CMK (cell line): ENCODE results near the gene ATP11A.
"Not testable (repeated sequence)": the region's sequence is repeated elsewhere in the genome, so short reads cannot be mapped to it uniquely, and the experiment has no call there.

Experiments
- DNase-seq: peaks from one replicate; pipeline ENCODE4 v3.0.0-alpha.2; 2010; ENCODE audit warnings: low read depth

The ATP11A gene

GRCh38 chr13:112776971-112777370, 87.1 kb downstream of the ATP11A start:
- no peak for DNase-seq

- no peak for DNase-seq
Measured at GRCh38 chr13:112777637-112778406, 88.0 kb downstream of the ATP11A start.

DNA sequence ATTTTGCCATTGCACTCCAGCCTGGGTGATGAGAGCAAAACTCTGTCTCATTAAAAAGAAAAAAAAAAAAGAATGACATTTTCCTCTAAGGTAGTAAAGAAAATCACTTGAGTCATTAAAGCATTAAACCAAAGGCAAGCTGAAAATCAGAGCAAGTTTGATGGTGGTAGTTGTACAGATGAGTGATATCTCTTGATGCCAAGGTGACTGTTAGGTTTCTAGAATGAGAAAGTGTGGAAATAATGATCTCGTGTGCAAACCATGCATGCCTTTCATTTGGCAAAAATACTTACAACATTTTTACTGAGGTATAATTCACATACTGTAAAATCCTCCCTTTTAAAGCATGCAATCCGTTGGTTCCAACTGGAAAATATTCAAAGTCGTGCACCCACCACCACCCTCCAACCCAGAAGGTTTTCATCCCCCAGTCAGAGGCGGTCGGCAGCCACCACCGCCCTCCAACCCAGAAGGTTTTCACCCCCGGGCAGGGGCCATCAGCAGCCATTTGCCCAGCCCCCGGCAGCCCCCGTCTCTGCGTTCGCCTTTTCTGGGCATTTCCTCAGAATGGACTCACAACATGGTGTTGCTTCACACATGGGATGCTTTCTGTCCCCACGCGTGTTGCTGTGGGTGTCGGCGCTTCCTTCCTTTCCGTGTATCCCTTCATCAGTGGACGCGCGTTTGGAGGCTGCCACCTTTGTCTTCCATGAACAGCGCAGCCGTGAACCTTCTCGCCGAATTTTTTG, 90.2 kb downstream of the ATP11A start:
- DNase-seq: no peak

DNA sequence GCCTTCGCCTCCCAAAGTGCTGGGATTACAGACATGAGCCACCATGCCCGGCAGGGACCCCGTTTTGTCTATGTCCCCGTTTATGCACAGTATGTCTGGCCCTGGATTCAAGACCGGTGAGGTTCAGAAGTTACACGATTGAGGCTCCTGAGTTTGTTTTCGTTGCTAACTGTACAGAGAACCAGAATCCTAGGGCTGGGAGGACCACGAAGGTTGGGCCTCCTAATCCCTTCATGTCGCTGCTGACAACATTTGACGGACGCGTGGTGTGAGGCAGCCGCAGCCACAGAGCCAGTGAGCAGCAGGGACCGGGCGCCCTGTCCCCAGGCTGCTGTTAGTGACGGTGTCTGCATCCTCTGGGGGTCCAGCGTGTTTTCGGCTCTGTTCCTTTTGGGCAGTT, 91.4 kb downstream of the ATP11A start:
- DNase-seq: no peak

- no peak for DNase-seq
Measured at GRCh38 chr13:112781881-112782361, 92.1 kb downstream of the ATP11A start.

GRCh38 chr13:112782429-112783010, 92.7 kb downstream of the ATP11A start:
- no peak for DNase-seq

GRCh38 chr13:112783135-112783977, 93.5 kb downstream of the ATP11A start:
- DNase-seq: no peak

GRCh38 chr13:112783978-112784371, 94.1 kb downstream of the ATP11A start:
- no peak for DNase-seq

DNA sequence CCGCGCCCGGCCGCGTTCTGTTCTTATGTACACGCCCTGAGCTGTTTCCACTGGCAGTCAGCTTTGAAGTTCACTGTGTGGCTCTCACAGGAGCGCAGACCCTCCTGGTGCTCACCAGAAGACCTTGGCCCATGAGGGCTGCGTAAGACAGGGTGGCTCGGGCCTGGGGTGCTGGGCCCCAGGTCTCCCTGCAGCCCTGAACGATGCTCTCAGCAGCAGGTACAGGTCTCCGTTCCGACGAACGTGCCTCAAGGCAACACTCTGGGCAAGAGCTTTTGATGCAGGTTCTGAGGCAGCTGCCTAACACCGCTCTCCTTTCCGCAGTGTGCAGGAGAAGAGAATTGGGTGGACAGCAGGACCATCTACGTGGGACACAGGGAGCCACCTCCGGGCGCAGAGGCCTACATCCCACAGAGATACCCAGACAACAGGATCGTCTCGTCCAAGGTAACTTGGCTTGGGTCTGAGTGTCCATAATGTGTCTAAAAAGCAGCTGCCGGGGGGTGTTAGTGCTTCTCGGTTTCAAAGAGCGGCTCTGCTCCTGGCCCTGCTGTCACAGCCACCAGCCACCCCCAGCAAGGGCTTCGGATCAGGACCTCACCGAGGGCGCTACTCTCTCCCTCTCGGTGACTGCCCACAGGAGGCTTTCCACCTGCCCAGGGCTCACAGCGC, 95.1 kb downstream of the ATP11A start:
- no peak for DNase-seq

DNA sequence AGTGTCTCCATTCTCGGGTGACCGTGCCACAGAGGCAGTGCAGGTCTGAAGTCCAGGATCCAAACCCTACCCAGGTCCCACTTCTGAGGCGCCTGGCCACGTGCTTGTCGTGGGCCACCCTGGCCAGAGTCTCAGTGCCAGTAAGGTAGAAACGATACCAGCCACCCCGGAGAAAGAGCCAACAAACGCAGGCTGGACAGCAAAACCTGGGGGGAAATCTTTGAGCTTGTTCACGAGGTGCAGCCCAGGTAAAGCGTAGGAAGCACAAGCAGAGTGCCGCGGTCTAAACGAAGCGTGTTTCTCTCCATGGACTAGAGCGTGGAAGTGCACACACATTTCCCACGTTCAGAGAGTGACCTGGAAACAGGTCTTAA, 95.6 kb downstream of the ATP11A start:
- no peak for DNase-seq

DNA sequence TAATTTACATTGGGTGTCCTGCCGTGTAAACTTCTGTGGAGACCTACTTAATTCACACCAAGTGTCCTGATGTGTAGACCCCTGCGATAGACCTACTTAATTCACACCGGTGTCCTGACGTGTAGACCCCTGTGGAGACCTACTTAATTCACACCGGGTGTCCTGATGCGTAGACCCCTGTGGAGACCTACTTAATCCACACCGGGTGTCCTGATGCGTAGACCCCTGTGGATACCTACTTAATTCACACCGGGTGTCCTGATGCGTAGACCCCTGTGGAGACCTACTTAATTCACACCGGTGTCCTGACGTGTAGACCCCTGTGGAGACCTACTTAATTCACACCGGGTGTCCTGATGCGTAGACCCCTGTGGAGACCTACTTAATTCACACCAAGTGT, 97.0 kb downstream of the ATP11A start:
- not testable (repeated sequence) for DNase-seq

GRCh38 chr13:112790735-112791641, 101.2 kb downstream of the ATP11A start:
- DNase-seq: no peak

GRCh38 chr13:112791663-112792440, 102.0 kb downstream of the ATP11A start:
- no peak for DNase-seq

DNA sequence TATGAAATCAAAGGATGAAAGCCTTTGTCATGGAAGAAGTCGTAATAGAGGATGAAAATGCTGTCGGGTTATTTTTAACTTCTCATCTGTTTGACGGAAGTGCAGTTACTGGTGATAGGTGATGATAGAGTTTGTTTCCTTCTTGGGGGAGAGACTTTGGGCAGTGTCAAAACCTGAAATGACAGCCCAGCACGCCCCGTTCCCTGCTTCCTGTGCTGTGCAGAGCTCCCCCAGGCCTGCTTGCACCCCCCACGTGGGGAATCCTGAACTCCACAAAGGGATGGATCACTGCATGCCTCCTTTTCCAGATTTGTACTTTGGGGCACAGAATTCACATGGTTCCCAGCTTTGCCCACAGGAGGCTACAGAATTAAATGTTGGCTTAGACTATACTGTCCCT, 102.7 kb downstream of the ATP11A start:
- no peak for DNase-seq

- DNase-seq: no peak
Measured at GRCh38 chr13:112793545-112794445, 104.0 kb downstream of the ATP11A start.

DNA sequence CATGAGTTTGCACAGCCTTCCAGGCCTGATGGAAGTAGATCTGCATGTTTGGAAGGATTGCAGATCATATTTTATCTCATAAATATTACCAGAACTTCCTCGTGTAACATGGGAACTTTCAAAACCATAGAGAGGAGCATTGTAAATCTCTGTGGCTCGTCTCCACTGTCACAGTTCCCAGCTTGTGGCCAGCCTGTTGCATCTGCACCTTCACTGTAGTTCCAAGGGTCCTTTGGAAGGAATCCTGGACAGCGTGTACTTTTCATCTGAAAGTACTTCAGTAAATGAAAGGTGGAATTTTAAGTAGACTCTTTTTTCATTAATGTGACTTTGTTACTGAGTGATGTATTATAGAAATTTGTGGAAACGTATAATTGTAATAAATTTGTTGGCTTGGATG, 105.4 kb downstream of the ATP11A start:
- DNase-seq: no peak

- no peak for DNase-seq
Measured at GRCh38 chr13:112796190-112796915, 106.5 kb downstream of the ATP11A start.

DNA sequence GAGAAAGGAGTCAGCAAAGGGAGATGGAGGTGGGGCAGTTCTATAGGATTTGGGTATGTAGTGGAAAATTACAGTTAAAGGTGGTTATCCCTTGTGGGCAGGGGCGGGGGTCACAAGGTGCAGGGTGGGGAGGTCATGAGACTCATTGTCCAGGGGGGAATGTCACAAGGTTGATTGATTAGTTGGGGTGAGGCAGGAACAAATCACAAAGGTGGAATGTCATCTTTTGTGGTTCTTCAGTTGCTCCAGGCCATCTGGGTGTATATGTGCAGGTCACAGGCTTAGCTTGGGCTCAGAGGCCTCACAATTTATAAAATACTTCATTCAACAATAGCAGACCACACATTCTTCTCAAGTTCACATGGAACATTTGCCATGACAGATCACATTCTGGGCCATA, 109.6 kb downstream of the ATP11A start:
- no peak for DNase-seq
